ENCODE measurements around the gene THRSP. TPM values are rescaled to one million over a fixed set of nuclear protein-coding genes. Genes with fewer than 3 reads are reported as not detected.

THRSP gene
- polyA plus RNA-seq, 1 of the 3 experiments (the other 2 are of a cell fraction): not detected

DNA sequence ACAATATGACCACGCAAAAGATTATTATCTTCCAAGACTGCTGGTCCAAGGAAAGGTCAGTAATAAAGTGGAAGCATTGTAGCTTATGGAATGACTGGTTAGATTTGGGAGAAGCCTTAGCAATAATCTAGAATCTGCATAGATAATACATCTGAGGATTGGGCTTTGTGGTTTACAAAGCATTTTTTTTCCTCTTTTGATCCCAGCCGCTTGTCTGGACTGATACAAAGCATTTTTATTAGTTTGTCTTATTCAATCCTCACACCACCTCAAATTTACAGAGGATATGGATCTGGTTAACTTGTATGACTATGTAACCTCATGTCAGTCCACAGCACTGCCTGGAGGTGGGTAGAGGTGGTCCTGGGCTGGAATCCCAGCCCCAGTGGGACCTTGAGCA, 990 bp upstream of the THRSP start:
- Histone ChIP-seq H3K4me3 (ENCODE audit: low read depth in 2 of 2, low read length in 1 of 2) (no peak overlapping the region), H4K20me1 (ENCODE audit: insufficient read depth) (no peaks in the 10 kb centered on the region), H2AFZ (ENCODE audit: low read depth) (no peak overlapping the region), H3K4me2 (no peak overlapping the region), H3K4me1 (ENCODE audit: control insufficient read depth in 1 of 2, insufficient read depth in 2 of 2, low read depth in 1 of 2, low read length in 1 of 2) (peaks cover 3 to 4% of the 10 kb centered on the region in 2 experiments; a peak in 2 of 4 replicates), H3K27ac (ENCODE audit: low read depth in 2 of 2, low read length in 1 of 2) (no peak overlapping the region), H3F3A (replicated peaks; ENCODE audit: insufficient read depth) (peaks cover 6% of the 10 kb centered on the region), H3K79me2 (ENCODE audit: insufficient read depth) (no peaks in the 10 kb centered on the region; the same call in 1 of the 2 replicates), H3K9me2 (no peaks in the 10 kb centered on the region), H3K36me3 (replicated peaks in 1 of 2; ENCODE audit: control insufficient read depth in 1 of 2, insufficient read depth in 2 of 2, low read length in 1 of 2) (peaks cover 3 to 6% of the 10 kb centered on the region in 2 experiments), H3K27me3 (ENCODE audit: insufficient read depth) (no peaks in the 10 kb centered on the region), H3K9ac (no peak overlapping the region), H3K9me3 (no peaks in the 10 kb centered on the region)
- 89% methylated on average over 2 of the region's 2 CpGs for WGBS (ENCODE audit: low lambda C conversion rate)
- ChIA-PET CTCF (no interaction called here), POLR2A (no interaction called here)
- DNase-seq: no peak
- no peak for TF ChIP-seq TEAD4 (IDR thresholded peaks at IDR 0.05; ENCODE audit: borderline replicate concordance, insufficient read depth)
- no peak for TF ChIP-seq JUND (IDR thresholded peaks at IDR 0.05)
- TF ChIP-seq FOXM1 (IDR thresholded peaks at IDR 0.05; ENCODE audit: low read depth): no peak

- Histone ChIP-seq H4K20me1 (ENCODE audit: insufficient read depth) (no peaks in the 10 kb centered on the region), H2AFZ (ENCODE audit: low read depth) (no peak overlapping the region), H3K4me1 (ENCODE audit: control insufficient read depth in 1 of 2, insufficient read depth in 2 of 2, low read depth in 1 of 2, low read length in 1 of 2) (peaks cover 4 to 5% of the 10 kb centered on the region in 2 experiments; a peak in 2 of 4 replicates), H3K36me3 (replicated peaks in 1 of 2; ENCODE audit: control insufficient read depth in 1 of 2, insufficient read depth in 2 of 2, low read length in 1 of 2) (peaks cover 18 to 24% of the 10 kb centered on the region in 2 experiments), H3K4me3 (ENCODE audit: low read depth in 2 of 2, low read length in 1 of 2) (no peak overlapping the region), H3K4me2 (no peak overlapping the region), H3K9me2 (no peaks in the 10 kb centered on the region), H3K9ac (no peak overlapping the region), H3K9me3 (no peaks in the 10 kb centered on the region), H3F3A (replicated peaks; ENCODE audit: insufficient read depth) (peaks cover 6% of the 10 kb centered on the region), H3K27ac (ENCODE audit: low read depth in 2 of 2, low read length in 1 of 2) (no peak overlapping the region), H3K79me2 (ENCODE audit: insufficient read depth) (peaks cover 6% of the 10 kb centered on the region; the same call in 1 of the 2 replicates), H3K27me3 (ENCODE audit: insufficient read depth) (no peaks in the 10 kb centered on the region)
- POLR2A ChIA-PET: no interaction called here
- no peak for DNase-seq
- CTCF ChIA-PET: interaction anchor here (0.6 to 2.0 kb wide), 3 partner anchors 18 to 245 kb away, joined by 3 to 7 read pairs (median 3); partner anchors contain the start of gene RSF1
- WGBS (ENCODE audit: low lambda C conversion rate): 100% methylated on average over 1 of the region's 2 CpGs
- TF ChIP-seq MXI1 (IDR thresholded peaks at IDR 0.05; ENCODE audit: low read depth, low read length) (no peak), RXRA (IDR thresholded peaks at IDR 0.05; ENCODE audit: borderline replicate concordance, low read depth) (no peak), TAF1 (IDR thresholded peaks at IDR 0.05; ENCODE audit: borderline replicate concordance, low read depth, low read length) (no peak), CHD2 (IDR thresholded peaks at IDR 0.05; ENCODE audit: low read length, partially characterized antibody) (no peak), SIN3A (IDR thresholded peaks at IDR 0.05; ENCODE audit: borderline replicate concordance, low read depth, low read length) (no peak), YY1 (IDR thresholded peaks at IDR 0.05; ENCODE audit: low read depth) (no peak), RCOR1 (IDR thresholded peaks at IDR 0.05; ENCODE audit: low read length) (no peak)
These were observed 1.5 kb downstream of the THRSP start for GRCh38 chr11:78065203-78065602.

- DNase-seq: no peak
- Histone ChIP-seq H3K27me3 (ENCODE audit: insufficient read depth) (no peaks in the 10 kb centered on the region), H2AFZ (ENCODE audit: low read depth) (no peak overlapping the region), H3K27ac (ENCODE audit: low read depth in 2 of 2, low read length in 1 of 2) (no peak overlapping the region), H3K9me3 (no peaks in the 10 kb centered on the region), H3K9me2 (no peaks in the 10 kb centered on the region), H3K4me1 (ENCODE audit: control insufficient read depth in 1 of 2, insufficient read depth in 2 of 2, low read depth in 1 of 2, low read length in 1 of 2) (peaks cover 0 to 6% of the 10 kb centered on the region in 2 experiments; a peak in 1 of 4 replicates), H3K36me3 (replicated peaks in 1 of 2; ENCODE audit: control insufficient read depth in 1 of 2, insufficient read depth in 2 of 2, low read length in 1 of 2) (peaks cover 30 to 37% of the 10 kb centered on the region in 2 experiments), H3F3A (replicated peaks; ENCODE audit: insufficient read depth) (peaks cover 3% of the 10 kb centered on the region), H3K4me2 (no peak overlapping the region), H3K9ac (no peak overlapping the region), H3K4me3 (ENCODE audit: low read depth in 2 of 2, low read length in 1 of 2) (no peak overlapping the region), H4K20me1 (ENCODE audit: insufficient read depth) (no peaks in the 10 kb centered on the region), H3K79me2 (ENCODE audit: insufficient read depth) (peaks cover 18% of the 10 kb centered on the region; the same call in 1 of the 2 replicates)
- no peak for TF ChIP-seq EP300 (IDR thresholded peaks at IDR 0.05; ENCODE audit: borderline replicate concordance in 1 of 2, low read depth in 1 of 2, low read length in 1 of 2)
- TF ChIP-seq GABPA (IDR thresholded peaks at IDR 0.05; ENCODE audit: low read depth): no peak
- TF ChIP-seq YY1 (IDR thresholded peaks at IDR 0.05; ENCODE audit: low read depth): no peak
- no peak for TF ChIP-seq SMC3 (IDR thresholded peaks at IDR 0.05; ENCODE audit: low read depth, low read length)
- TF ChIP-seq FOXM1 (IDR thresholded peaks at IDR 0.05; ENCODE audit: low read depth): no peak
- TF ChIP-seq MAX (IDR thresholded peaks at IDR 0.05; ENCODE audit: low read depth): no peak
- no peak for TF ChIP-seq RAD21 (IDR thresholded peaks at IDR 0.05; ENCODE audit: low read length)
- no peak for TF ChIP-seq FOSL2 (IDR thresholded peaks at IDR 0.05; ENCODE audit: borderline replicate concordance, low read depth)
- no peak for TF ChIP-seq ELF1 (IDR thresholded peaks at IDR 0.05)
- no peak for TF ChIP-seq CTCF (IDR thresholded peaks at IDR 0.05)
- WGBS (ENCODE audit: low lambda C conversion rate): 67% methylated on average over 2 of the region's 2 CpGs
- ChIA-PET CTCF (interaction anchor here (2.0 kb wide), 1 partner anchor 21 kb away, joined by 7 read pairs; no protein-coding TSS in a partner anchor), POLR2A (interaction anchor here (0.7 kb wide), 1 partner anchor 71 kb away, joined by 3 read pairs; no protein-coding TSS in a partner anchor)
These were observed 2.8 kb downstream of the THRSP start for GRCh38 chr11:78066471-78066870.

Measured in SK-N-SH (cell line).